HG03045 (cell line): Measurements from ENCODE around the gene STX19.
"Not testable (repeated sequence)": the region's sequence is repeated elsewhere in the genome, so short reads cannot be mapped to it uniquely, and the experiment has no call there.

Experiments used
- ATAC-seq: cut with Tn5 transposase; IDR thresholded peaks from one replicate; pipeline ENCODE4 v1.9.1; 2021; ENCODE audit warnings: mild to moderate bottlenecking, moderate library complexity; ENCODE audit not compliant: unreplicated experiment

The STX19 gene

GRCh38 chr3:93979850-93980676, 48.3 kb downstream of the STX19 start, which contains the start of gene ARL13B:
ARL13B (plus strand) TSS chr3:93980155; CDS start chr3:93980424, 269 bp downstream.
- peak; percentile 100 for ATAC-seq

DNA sequence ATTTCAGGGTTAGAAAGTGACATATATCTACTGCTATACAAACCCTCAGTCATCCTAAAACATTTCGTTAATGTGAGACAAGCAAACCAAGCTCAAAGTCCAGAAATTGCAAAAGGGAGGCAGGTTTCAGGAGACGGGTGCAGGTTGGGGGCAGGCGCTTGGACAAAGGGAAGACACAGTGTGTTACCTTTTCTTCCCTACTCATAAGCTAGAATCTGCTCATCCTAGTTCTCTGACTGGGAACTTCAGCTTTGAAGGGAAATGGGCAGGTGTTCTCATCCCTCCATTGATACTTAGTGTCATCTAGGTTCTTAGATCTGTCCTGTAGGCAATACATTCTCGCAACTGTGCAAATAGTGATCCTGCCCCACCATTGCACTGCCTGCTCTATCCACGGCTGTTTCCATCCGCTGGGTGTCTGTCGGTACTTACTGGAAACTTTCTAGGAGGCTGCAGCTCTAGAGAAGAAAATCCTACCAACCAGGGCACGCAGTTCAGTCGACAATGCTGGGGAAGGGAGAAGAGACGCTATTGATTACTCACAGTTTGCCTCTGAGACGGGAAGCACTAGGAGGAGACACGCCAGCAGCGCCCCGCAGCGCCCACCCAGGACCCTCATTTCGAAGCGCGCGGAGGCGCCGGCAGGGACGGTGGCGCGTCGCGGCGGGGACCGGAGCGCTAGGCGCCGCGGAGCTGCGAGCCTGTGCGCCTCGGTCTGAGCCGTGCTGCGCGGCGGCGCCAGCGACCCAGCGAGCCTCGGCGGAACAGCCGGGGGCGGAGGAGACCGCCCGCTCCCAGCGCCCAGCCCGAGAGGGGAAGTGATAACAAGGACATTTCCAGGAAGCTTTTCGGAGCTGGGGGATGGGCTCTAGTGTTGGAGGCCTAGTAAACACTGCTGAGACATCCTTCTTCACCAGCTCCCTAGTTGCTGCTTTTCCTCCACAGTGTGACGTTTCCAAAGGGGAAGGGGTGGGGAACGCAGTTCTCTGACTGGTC, 55.0 kb downstream of the STX19 start, which contains the start of gene PROS1:
Gene PROS1, minus strand, starts transcription at position 766 of the 996 bp plus-strand sequence. Its CDS starts 147 bp downstream, at position 619.
- peak; percentile 95 for ATAC-seq

- ATAC-seq, result no peak
These were observed 58.4 kb downstream of the STX19 start for GRCh38 chr3:93969997-93970396.

GRCh38 chr3:93969443-93969842, 59.0 kb downstream of the STX19 start:
- no peak for ATAC-seq

- ATAC-seq, result not testable (repeated sequence)
These were observed 63.3 kb downstream of the STX19 start for GRCh38 chr3:93965106-93965505.
